Prostate gland (tissue), 2 donors: ENCODE measurements around the gene TSPAN6. TPM values are rescaled to one million over a fixed set of nuclear protein-coding genes. Genes with fewer than 3 reads are reported as not detected.

Source experiments
- DNase-seq: peaks from one replicate; pipeline ENCODE4 v3.0.0-alpha.2; 2019; ENCODE audit warnings: low spot score
- H3K27ac ChIP-seq, 2 donors: fragments of 200-600 bp; sonication (generic); 2 replicates each; pipeline ENCODE4 v1.5.1; 2017 to 2019
- H3K27me3 ChIP-seq: fragments of 200-600 bp; sonication (generic); replicated peaks from 2 replicates; pipeline ENCODE4 v1.5.1; 2019; ENCODE audit not compliant: insufficient read depth
- H3K36me3 ChIP-seq, 2 donors: fragments of 200-600 bp; sonication (generic); 1 replicate in 1 of 2; 2 replicates in 1 of 2; pipeline versions ENCODE4 v1.5.1 to v1.8.1; 2017 to 2019
- H3K4me1 ChIP-seq: fragments of 200-600 bp; sonication (generic); replicated peaks from 2 replicates; pipeline ENCODE4 v1.5.1; 2019
- H3K4me3 ChIP-seq, 2 donors: fragments of 200-600 bp; sonication (generic); 2 replicates each; pipeline ENCODE4 v1.5.1; 2017 to 2019
- H3K9me3 ChIP-seq: fragments of 200-600 bp; sonication (generic); 2 replicates; pipeline ENCODE4 v1.5.1; 2017
- CTCF ChIP-seq, 4 experiments: fragments of 200-600 bp in 2 of 4; fragments of 450-650 bp in 2 of 4; sonication (generic) in 2 of 4; IDR thresholded peaks; 1 replicate in 3 of 4; 2 replicates in 1 of 4; pipeline ENCODE4 v1.5.1; 2016 to 2019; ENCODE audit warnings: antibody characterized with exemption in 4 of 4, mild to moderate bottlenecking in 2 of 4, moderate library complexity in 2 of 4
- POLR2A ChIP-seq: fragments of 450-650 bp; IDR thresholded peaks from one replicate; pipeline ENCODE4 v1.6.1; 2016; ENCODE audit warnings: antibody characterized with exemption, mild to moderate bottlenecking
- POLR2AphosphoS5 ChIP-seq: sonication (generic); formaldehyde crosslinking; IDR thresholded peaks from one replicate; pipeline ENCODE4 v1.6.1; 2017; ENCODE audit warnings: antibody characterized with exemption
- WGBS: methylation state at CpG from one replicate; pipeline ENCODE4 v1.1.5; 2018; 5-methylcytosine and 5-hydroxymethylcytosine counted together
- intact Hi-C: fragments of 100-400 bp; cut with DNase I; formaldehyde crosslinking; loops from one replicate; pipeline ENCODE4 v1.14.2; 2022
- total RNA-seq, 2 donors: library from RNA; depleted of rRNA; stranded (reverse); fragments of >200 nt; gene quantifications; one replicate each; pipeline ENCODE4 v1.1.0, GENCODE V29; 2016

The TSPAN6 gene
- total RNA-seq, 2 donors from 2014 or later: 26.1 to 34.9 TPM

GRCh38 chrX:100625985-100626491, 10.6 kb downstream of the TSPAN6 start:
- DNase-seq: no peak
- no peak overlapping the region for H3K4me3 ChIP-seq
- TF ChIP-seq CTCF (IDR thresholded peaks at IDR 0.05) (no peak), POLR2AphosphoS5 (no peak), POLR2A (no peak)
- H3K36me3 ChIP-seq: no peaks in the 10 kb centered on the region
- H3K4me1 ChIP-seq: no peaks in the 10 kb centered on the region
- intact Hi-C loops: no loop called here
- no peak overlapping the region for H3K27ac ChIP-seq
- no peaks in the 10 kb centered on the region for H3K27me3 ChIP-seq
- H3K9me3 ChIP-seq: no peaks in the 10 kb centered on the region
- WGBS: 72% methylated on average over 5 of the region's 5 CpGs

- intact Hi-C loops: no loop called here
- H3K4me3 ChIP-seq: no peak overlapping the region
- H3K9me3 ChIP-seq: no peaks in the 10 kb centered on the region
- no peaks in the 10 kb centered on the region for H3K36me3 ChIP-seq
- no peak for DNase-seq
- 65% methylated on average over 3 of the region's 4 CpGs for WGBS
- no peak overlapping the region for H3K27ac ChIP-seq
- H3K27me3 ChIP-seq: no peaks in the 10 kb centered on the region
- TF ChIP-seq CTCF (IDR thresholded peaks at IDR 0.05) (no peak), POLR2A (no peak), POLR2AphosphoS5 (no peak)
- no peaks in the 10 kb centered on the region for H3K4me1 ChIP-seq
Measured at GRCh38 chrX:100623001-100623400, 13.6 kb downstream of the TSPAN6 start.

GRCh38 chrX:100615005-100615404, 21.6 kb downstream of the TSPAN6 start:
- intact Hi-C loops: no loop called here
- Histone ChIP-seq H3K27ac (no peak overlapping the region), H3K4me3 (no peak overlapping the region), H3K4me1 (no peaks in the 10 kb centered on the region), H3K36me3 (no peaks in the 10 kb centered on the region), H3K9me3 (no peaks in the 10 kb centered on the region), H3K27me3 (no peaks in the 10 kb centered on the region)
- 21% methylated on average over 3 of the region's 3 CpGs for WGBS
- DNase-seq: peak; percentile 4
- TF ChIP-seq POLR2AphosphoS5 (no peak), CTCF (IDR thresholded peaks at IDR 0.05) (peak in 2 of 4 experiments; percentile 23 to 31)

- intact Hi-C loops: no loop called here
- TF ChIP-seq POLR2AphosphoS5: no peak
- no peak for TF ChIP-seq POLR2A
- no peak for TF ChIP-seq CTCF (IDR thresholded peaks at IDR 0.05)
- Histone ChIP-seq H3K27ac (no peak overlapping the region), H3K4me3 (no peak overlapping the region), H3K4me1 (no peaks in the 10 kb centered on the region), H3K9me3 (no peaks in the 10 kb centered on the region), H3K27me3 (no peaks in the 10 kb centered on the region), H3K36me3 (no peaks in the 10 kb centered on the region)
- DNase-seq: no peak
- 82% methylated on average over 5 of the region's 5 CpGs for WGBS
Measured at GRCh38 chrX:100611951-100612350, 24.7 kb downstream of the TSPAN6 start.

- WGBS: 23% methylated on average over 1 of the region's 1 CpG
- H3K9me3 ChIP-seq: no peaks in the 10 kb centered on the region
- no peaks in the 10 kb centered on the region for H3K27me3 ChIP-seq
- no peaks in the 10 kb centered on the region for H3K36me3 ChIP-seq
- TF ChIP-seq POLR2A (no peak), POLR2AphosphoS5 (no peak), CTCF (IDR thresholded peaks at IDR 0.05) (no peak)
- H3K4me1 ChIP-seq: no peaks in the 10 kb centered on the region
- intact Hi-C loops: no loop called here
- no peak overlapping the region for H3K27ac ChIP-seq
- no peak for DNase-seq
- no peak overlapping the region for H3K4me3 ChIP-seq
Measured at GRCh38 chrX:100609591-100609990, 27.0 kb downstream of the TSPAN6 start.
